Mesendoderm (in vitro differentiated cells): Measurements from ENCODE around the gene HTR2A.
A peak's percentile ranks its signal among the peaks of the same experiment; 100 is the strongest.

ENCODE experiments used
- DNase-seq: peaks from one replicate; pipeline ENCODE4 v3.0.0; 2013
- H2AK5ac ChIP-seq: 2 replicates; pipeline ENCODE4 v1.6.1; 2013; ENCODE audit warnings: low read length, inconsistent platforms
- H2BK120ac ChIP-seq: 2 replicates; pipeline ENCODE4 v1.6.1; 2013; ENCODE audit warnings: low read depth, mild to moderate bottlenecking, low read length, moderate library complexity, mixed read lengths
- H2BK15ac ChIP-seq: replicated peaks from 2 replicates; pipeline ENCODE4 v1.6.1; 2013; ENCODE audit warnings: low read depth, mild to moderate bottlenecking, moderate library complexity
- H2BK5ac ChIP-seq: 2 replicates; pipeline ENCODE4 v1.6.1; 2013; ENCODE audit warnings: low read length, inconsistent platforms
- H3K18ac ChIP-seq: 2 replicates; pipeline ENCODE4 v1.6.1; 2013; ENCODE audit warnings: mild to moderate bottlenecking, low read length, mixed read lengths
- H3K23ac ChIP-seq: one replicate; pipeline ENCODE4 v1.6.1; 2013; ENCODE audit warnings: low read length
- H3K27ac ChIP-seq: 2 replicates; pipeline ENCODE4 v1.5.1; 2013; ENCODE audit warnings: low read depth, mild to moderate bottlenecking, inconsistent platforms, low read length, moderate library complexity
- H3K27me3 ChIP-seq: 2 replicates; pipeline ENCODE4 v1.6.1; 2013; ENCODE audit warnings: low read length, control low read depth, mild to moderate bottlenecking, inconsistent platforms; ENCODE audit not compliant: insufficient read depth, poor library complexity
- H3K36me3 ChIP-seq: 2 replicates; pipeline ENCODE4 v1.6.1; 2013; ENCODE audit warnings: low read length, inconsistent platforms; ENCODE audit not compliant: control insufficient read depth, insufficient read depth
- H3K4ac ChIP-seq: one replicate; pipeline ENCODE4 v1.6.1; 2013; ENCODE audit warnings: low read depth, mild to moderate bottlenecking, low read length, moderate library complexity
- H3K4me1 ChIP-seq: 2 replicates; pipeline ENCODE4 v1.6.1; 2013; ENCODE audit warnings: low read depth, low read length, inconsistent platforms; ENCODE audit not compliant: control insufficient read depth
- H3K4me2 ChIP-seq: 2 replicates; pipeline ENCODE4 v1.6.1; 2013; ENCODE audit warnings: low read length
- H3K4me3 ChIP-seq: 2 replicates; pipeline ENCODE4 v1.5.1; 2013; ENCODE audit warnings: mild to moderate bottlenecking, low read length
- H3K56ac ChIP-seq: one replicate; pipeline ENCODE4 v1.6.1; 2013; ENCODE audit warnings: low read length
- H3K79me1 ChIP-seq: 2 replicates; pipeline ENCODE4 v1.6.1; 2013; ENCODE audit warnings: low read length, inconsistent platforms
- H3K79me2 ChIP-seq: 2 replicates; pipeline ENCODE4 v1.6.1; 2013; ENCODE audit warnings: mild to moderate bottlenecking, low read length; ENCODE audit not compliant: control insufficient read depth, insufficient read depth
- H3K9ac ChIP-seq: 2 replicates; pipeline ENCODE4 v1.6.1; 2013; ENCODE audit warnings: low read length, inconsistent platforms
- H4K5ac ChIP-seq: one replicate; pipeline ENCODE4 v1.6.1; 2013; ENCODE audit warnings: low read length
- H4K8ac ChIP-seq: one replicate; pipeline ENCODE4 v1.6.1; 2013; ENCODE audit warnings: low read depth, mild to moderate bottlenecking, control low read depth, low read length, moderate library complexity
- WGBS: extraction: QIAGEN DNeasy Blood & Tissue Kit; methylation state at CpG from one replicate; pipeline ENCODE4 v1.1.7; 2013; ENCODE audit warnings: low lambda C conversion rate, missing lambda C conversion rate; ENCODE audit not compliant: insufficient coverage; ENCODE audit errors: extremely low coverage; 5-methylcytosine and 5-hydroxymethylcytosine counted together

Gene HTR2A

GRCh38 chr13:46868091-46868490 lies 28.8 kb downstream of the HTR2A start:
- H2BK5ac ChIP-seq, result no peak overlapping the region
- H3K56ac ChIP-seq, result no peak overlapping the region
- no peak overlapping the region for H2AK5ac ChIP-seq
- H4K8ac ChIP-seq, result no peak overlapping the region
- no peaks in the 10 kb centered on the region for H3K27me3 ChIP-seq
- H3K23ac ChIP-seq, result no peak overlapping the region
- H3K79me1 ChIP-seq, result no peaks in the 10 kb centered on the region
- WGBS, result no CpG with 5 or more reads among the region's 2 CpGs
- H2BK120ac ChIP-seq, result no peak overlapping the region
- H3K4me3 ChIP-seq, result no peak overlapping the region
- H3K79me2 ChIP-seq, result no peaks in the 10 kb centered on the region
- H3K4ac ChIP-seq, result no peak overlapping the region
- no peak overlapping the region for H4K5ac ChIP-seq
- no peak overlapping the region for H2BK15ac ChIP-seq
- H3K27ac ChIP-seq, result no peak overlapping the region
- no peak for DNase-seq
- H3K4me1 ChIP-seq, result no peaks in the 10 kb centered on the region
- no peaks in the 10 kb centered on the region for H3K36me3 ChIP-seq
- no peak overlapping the region for H3K9ac ChIP-seq
- no peak overlapping the region for H3K4me2 ChIP-seq
- H3K18ac ChIP-seq, result no peak overlapping the region

GRCh38 chr13:46866150-46866549 lies 30.7 kb downstream of the HTR2A start:
- Histone ChIP-seq H3K27me3 (no peaks in the 10 kb centered on the region), H2BK120ac (no peak overlapping the region), H3K9ac (no peak overlapping the region), H3K79me1 (no peaks in the 10 kb centered on the region), H4K8ac (no peak overlapping the region), H3K4me3 (no peak overlapping the region), H2AK5ac (no peak overlapping the region), H4K5ac (no peak overlapping the region), H3K79me2 (no peaks in the 10 kb centered on the region), H3K36me3 (no peaks in the 10 kb centered on the region), H2BK5ac (no peak overlapping the region), H3K27ac (no peak overlapping the region), H3K23ac (no peak overlapping the region), H3K4me2 (no peak overlapping the region), H3K56ac (no peak overlapping the region), H2BK15ac (no peak overlapping the region), H3K18ac (no peak overlapping the region), H3K4ac (no peak overlapping the region), H3K4me1 (no peaks in the 10 kb centered on the region)
- DNase-seq, result peak; percentile 86
- no CpG with 5 or more reads among the region's 4 CpGs for WGBS

- Histone ChIP-seq H3K27ac (no peak overlapping the region), H2BK5ac (no peak overlapping the region), H3K4ac (no peak overlapping the region), H4K8ac (no peak overlapping the region), H3K23ac (no peak overlapping the region), H4K5ac (no peak overlapping the region), H3K79me2 (no peaks in the 10 kb centered on the region), H2AK5ac (no peak overlapping the region), H3K36me3 (no peaks in the 10 kb centered on the region), H3K4me2 (no peak overlapping the region), H3K9ac (no peak overlapping the region), H3K79me1 (no peaks in the 10 kb centered on the region), H2BK15ac (no peak overlapping the region), H3K18ac (no peak overlapping the region), H3K27me3 (no peaks in the 10 kb centered on the region), H3K4me1 (no peaks in the 10 kb centered on the region), H3K4me3 (no peak overlapping the region), H3K56ac (no peak overlapping the region), H2BK120ac (no peak overlapping the region)
- DNase-seq, result no peak
- no CpG with 5 or more reads among the region's 3 CpGs for WGBS
These were observed 31.9 kb downstream of the HTR2A start for GRCh38 chr13:46864941-46865340.

GRCh38 chr13:46861959-46862358 lies 34.9 kb downstream of the HTR2A start:
- Histone ChIP-seq H3K18ac (no peak overlapping the region), H3K4ac (no peak overlapping the region), H3K4me3 (no peak overlapping the region), H3K23ac (no peak overlapping the region), H3K4me1 (no peaks in the 10 kb centered on the region), H2BK5ac (no peak overlapping the region), H4K5ac (no peak overlapping the region), H3K27ac (no peak overlapping the region), H2BK120ac (no peak overlapping the region), H3K79me1 (no peaks in the 10 kb centered on the region), H3K27me3 (no peaks in the 10 kb centered on the region), H3K79me2 (no peaks in the 10 kb centered on the region), H3K56ac (no peak overlapping the region), H3K9ac (no peak overlapping the region), H3K36me3 (no peaks in the 10 kb centered on the region), H2BK15ac (no peak overlapping the region), H2AK5ac (no peak overlapping the region), H4K8ac (no peak overlapping the region), H3K4me2 (no peak overlapping the region)
- DNase-seq, result no peak
- no CpG with 5 or more reads among the region's 1 CpG for WGBS

- no peaks in the 10 kb centered on the region for H3K79me1 ChIP-seq
- no peak overlapping the region for H3K4me3 ChIP-seq
- H2BK15ac ChIP-seq, result no peak overlapping the region
- DNase-seq, result no peak
- no peak overlapping the region for H2BK120ac ChIP-seq
- H3K36me3 ChIP-seq, result no peaks in the 10 kb centered on the region
- H3K4me1 ChIP-seq, result no peaks in the 10 kb centered on the region
- no peak overlapping the region for H3K9ac ChIP-seq
- H3K23ac ChIP-seq, result no peak overlapping the region
- no peak overlapping the region for H3K4me2 ChIP-seq
- H2BK5ac ChIP-seq, result no peak overlapping the region
- no peak overlapping the region for H3K18ac ChIP-seq
- H4K8ac ChIP-seq, result no peak overlapping the region
- H3K4ac ChIP-seq, result no peak overlapping the region
- no peak overlapping the region for H2AK5ac ChIP-seq
- no peak overlapping the region for H3K56ac ChIP-seq
- H3K27me3 ChIP-seq, result no peaks in the 10 kb centered on the region
- H4K5ac ChIP-seq, result no peak overlapping the region
- H3K27ac ChIP-seq, result no peak overlapping the region
- no peaks in the 10 kb centered on the region for H3K79me2 ChIP-seq
These were observed 36.1 kb downstream of the HTR2A start for GRCh38 chr13:46860722-46861121.

- Histone ChIP-seq H3K79me1 (no peaks in the 10 kb centered on the region), H3K18ac (no peak overlapping the region), H3K27me3 (no peaks in the 10 kb centered on the region), H3K9ac (no peak overlapping the region), H3K56ac (no peak overlapping the region), H3K23ac (no peak overlapping the region), H2BK120ac (no peak overlapping the region), H2BK15ac (no peak overlapping the region), H2BK5ac (no peak overlapping the region), H3K4me3 (no peak overlapping the region), H3K79me2 (no peaks in the 10 kb centered on the region), H3K4ac (no peak overlapping the region), H3K4me1 (no peaks in the 10 kb centered on the region), H3K27ac (no peak overlapping the region), H4K8ac (no peak overlapping the region), H3K36me3 (no peaks in the 10 kb centered on the region), H4K5ac (no peak overlapping the region), H3K4me2 (no peak overlapping the region), H2AK5ac (no peak overlapping the region)
- no CpG with 5 or more reads among the region's 3 CpGs for WGBS
- no peak for DNase-seq
These were observed 38.1 kb downstream of the HTR2A start for GRCh38 chr13:46858776-46859175.
